ACC112 (cell line): Measurements from ENCODE around the gene OPRL1.
"Not testable (repeated sequence)": the region's sequence is repeated elsewhere in the genome, so short reads cannot be mapped to it uniquely, and the experiment has no call there.

Experiments
- H2AFZ ChIP-seq: fragments of 200-600 bp; sonication (generic); one replicate; pipeline ENCODE4 v1.6.0; 2017; ENCODE audit warnings: antibody characterized with exemption, low read length; ENCODE audit not compliant: unreplicated experiment
- H3K27ac ChIP-seq: fragments of 200-600 bp; sonication (generic); 2 replicates; pipeline ENCODE4 v1.5.1; 2014; ENCODE audit warnings: low read depth, mild to moderate bottlenecking, antibody characterized with exemption, low read length, moderate library complexity
- H3K27me3 ChIP-seq: fragments of 200-600 bp; sonication (generic); 2 replicates; pipeline ENCODE4 v1.6.1; 2014; ENCODE audit warnings: mild to moderate bottlenecking, antibody characterized with exemption, low read length, moderate library complexity, mixed read lengths; ENCODE audit not compliant: insufficient read depth
- H3K36me3 ChIP-seq: fragments of 200-600 bp; sonication (generic); 2 replicates; pipeline ENCODE4 v1.6.1; 2016; ENCODE audit warnings: mild to moderate bottlenecking, antibody characterized with exemption, low read length, moderate library complexity, mixed read lengths; ENCODE audit not compliant: insufficient read depth
- H3K4me1 ChIP-seq: fragments of 200-600 bp; sonication (generic); one replicate; pipeline ENCODE4 v1.6.1; 2016; ENCODE audit warnings: low read length, mixed read lengths; ENCODE audit not compliant: insufficient read depth, unreplicated experiment, control insufficient read depth
- H3K4me3 ChIP-seq: fragments of 200-600 bp; sonication (generic); 2 replicates; pipeline ENCODE4 v1.5.1; 2014; ENCODE audit warnings: mild to moderate bottlenecking, low read depth, low read length
- H3K79me2 ChIP-seq: fragments of 200-600 bp; sonication (generic); one replicate; pipeline ENCODE4 v1.6.0; 2016; ENCODE audit warnings: low read length; ENCODE audit not compliant: control insufficient read depth, unreplicated experiment, insufficient read depth

The OPRL1 gene

GRCh38 chr20:64082820-64083377 lies 3.0 kb downstream of the OPRL1 start:
- Histone ChIP-seq H3K4me3 (peak overlapping the region; percentile 48), H3K36me3 (no peaks in the 10 kb centered on the region), H3K4me1 (peaks cover 23% of the 10 kb centered on the region), H3K27ac (no peak overlapping the region), H2AFZ (no peak overlapping the region), H3K27me3 (peaks cover 32% of the 10 kb centered on the region), H3K79me2 (peaks cover 4% of the 10 kb centered on the region)

DNA sequence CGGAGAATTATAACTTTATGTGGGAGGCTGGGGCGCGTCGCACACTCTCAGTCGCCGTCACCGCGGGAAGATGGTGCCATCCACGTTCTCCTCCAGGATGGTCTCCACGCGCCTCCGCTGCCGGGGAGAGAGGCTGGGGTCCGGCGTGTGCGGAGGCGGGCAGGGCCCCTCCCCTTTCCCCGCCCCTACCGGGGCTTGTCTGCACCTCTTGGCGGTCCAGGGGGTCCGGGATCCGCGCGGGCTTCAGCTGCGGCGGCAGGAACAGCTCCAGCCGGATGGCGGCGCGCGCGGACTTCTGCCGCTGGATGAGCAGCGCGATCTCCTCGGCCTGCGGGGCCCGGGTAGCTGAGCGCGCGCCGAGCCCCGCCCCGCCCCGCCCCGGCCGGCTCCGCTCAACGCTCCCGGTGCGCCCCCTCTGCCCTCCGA lies 3.5 kb downstream of the OPRL1 start:
- Histone ChIP-seq H2AFZ (peak overlapping the region; percentile 53), H3K27me3 (peaks cover 32% of the 10 kb centered on the region), H3K36me3 (no peaks in the 10 kb centered on the region), H3K27ac (no peak overlapping the region), H3K79me2 (no peaks in the 10 kb centered on the region), H3K4me1 (peaks cover 18% of the 10 kb centered on the region), H3K4me3 (peak overlapping the region; percentile 48)

- Histone ChIP-seq H2AFZ (peak within 1 kb of the TSS; percentile 53), H3K27ac (no peak within 1 kb of the TSS), H3K4me1 (peaks cover 11% of the 10 kb centered on the region), H3K36me3 (no peaks in the 10 kb centered on the region), H3K27me3 (peaks cover 32% of the 10 kb centered on the region), H3K79me2 (no peaks in the 10 kb centered on the region), H3K4me3 (peak within 1 kb of the TSS; percentile 48)
These were observed 4.2 kb downstream of the OPRL1 start, which contains the start of gene LKAAEAR1 for GRCh38 chr20:64083804-64084684. TSS of gene LKAAEAR1 (minus strand) at chr20:64084398. CDS start at chr20:64084219, 179 bp downstream.

- peaks cover 11% of the 10 kb centered on the region for H3K4me1 ChIP-seq
- no peaks in the 10 kb centered on the region for H3K36me3 ChIP-seq
- no peaks in the 10 kb centered on the region for H3K79me2 ChIP-seq
- H3K27me3 ChIP-seq = peaks cover 32% of the 10 kb centered on the region
- no peak overlapping the region for H3K4me3 ChIP-seq
- no peak overlapping the region for H2AFZ ChIP-seq
- no peak overlapping the region for H3K27ac ChIP-seq
These were observed 4.8 kb downstream of the OPRL1 start for GRCh38 chr20:64084685-64085152.

DNA sequence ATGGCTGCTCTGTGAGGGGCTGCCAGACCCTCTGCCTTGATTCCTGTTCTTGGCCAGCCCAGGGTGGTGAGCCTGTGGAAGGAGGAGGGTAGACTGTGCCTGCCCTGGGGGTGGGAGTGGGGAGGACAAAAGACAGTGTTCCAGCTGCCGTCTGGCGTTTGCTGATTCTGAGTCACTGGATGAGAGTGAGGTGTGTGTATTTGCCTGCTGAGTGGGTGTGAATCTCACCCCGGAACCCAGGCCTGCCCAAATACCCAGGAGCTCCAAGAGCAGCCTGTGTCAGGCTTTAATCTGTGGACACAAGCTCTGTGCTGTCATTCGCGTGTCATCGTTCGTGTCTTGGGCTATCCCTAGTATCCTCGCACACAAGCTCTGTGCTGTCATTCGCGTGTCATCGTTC lies 6.9 kb downstream of the OPRL1 start:
- H3K4me3 ChIP-seq = no peak overlapping the region
- peaks cover 32% of the 10 kb centered on the region for H3K27me3 ChIP-seq
- no peak overlapping the region for H2AFZ ChIP-seq
- H3K36me3 ChIP-seq = no peaks in the 10 kb centered on the region
- H3K79me2 ChIP-seq = no peaks in the 10 kb centered on the region
- H3K4me1 ChIP-seq = peaks cover 4% of the 10 kb centered on the region
- H3K27ac ChIP-seq = no peak overlapping the region

DNA sequence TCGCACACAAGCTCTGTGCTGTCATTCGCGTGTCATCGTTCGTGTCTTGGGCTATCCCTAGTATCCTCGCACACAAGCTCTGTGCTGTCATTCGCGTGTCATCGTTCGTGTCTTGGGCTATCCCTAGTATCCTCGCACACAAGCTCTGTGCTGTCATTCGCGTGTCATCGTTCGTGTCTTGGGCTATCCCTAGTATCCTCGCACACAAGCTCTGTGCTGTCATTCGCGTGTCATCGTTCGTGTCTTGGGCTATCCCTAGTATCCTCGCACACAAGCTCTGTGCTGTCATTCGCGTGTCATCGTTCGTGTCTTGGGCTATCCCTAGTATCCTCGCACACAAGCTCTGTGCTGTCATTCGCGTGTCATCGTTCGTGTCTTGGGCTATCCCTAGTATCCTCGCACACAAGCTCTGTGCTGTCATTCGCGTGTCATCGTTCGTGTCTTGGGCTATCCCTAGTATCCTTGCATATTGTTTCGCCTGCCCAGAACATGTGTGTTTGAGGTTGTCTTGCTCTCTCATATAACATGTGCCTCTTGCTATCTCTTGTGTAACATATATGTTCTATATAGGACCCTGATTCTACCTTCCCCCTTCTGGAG lies 7.4 kb downstream of the OPRL1 start:
- not testable (repeated sequence) for H3K4me1 ChIP-seq, H3K79me2 ChIP-seq, H2AFZ ChIP-seq, H3K27ac ChIP-seq, H3K36me3 ChIP-seq, H3K4me3 ChIP-seq
- peaks cover 32% of the 10 kb centered on the region for H3K27me3 ChIP-seq

- H3K27me3 ChIP-seq = peaks cover 32% of the 10 kb centered on the region
- not testable (repeated sequence) for H3K27ac ChIP-seq, H3K4me3 ChIP-seq, H3K4me1 ChIP-seq, H3K36me3 ChIP-seq, H2AFZ ChIP-seq, H3K79me2 ChIP-seq
These were observed 8.7 kb downstream of the OPRL1 start for GRCh38 chr20:64088586-64088985.

DNA sequence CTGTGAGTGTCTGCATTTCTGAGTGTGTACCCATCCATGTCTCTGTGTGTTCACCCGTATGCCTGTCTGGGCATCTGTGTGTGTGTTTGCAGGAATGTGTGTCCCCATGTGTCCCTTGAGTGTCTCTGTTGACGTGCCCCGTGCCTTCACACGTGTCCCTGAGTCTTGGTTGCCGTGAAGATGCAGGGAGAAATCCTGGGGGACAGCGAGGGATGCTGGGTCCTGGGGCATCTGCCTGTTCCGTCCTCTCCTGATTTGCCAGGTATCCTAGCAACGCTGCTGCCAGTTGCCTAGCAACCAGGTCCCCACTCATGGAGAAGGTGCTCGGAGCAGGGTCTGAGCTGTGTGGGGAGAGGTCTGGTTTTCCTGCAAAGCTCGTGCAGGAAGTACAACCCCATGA lies 10.3 kb downstream of the OPRL1 start:
- Histone ChIP-seq H3K4me3 (no peak overlapping the region), H3K4me1 (no peaks in the 10 kb centered on the region), H3K79me2 (no peaks in the 10 kb centered on the region), H2AFZ (no peak overlapping the region), H3K27ac (no peak overlapping the region), H3K36me3 (no peaks in the 10 kb centered on the region), H3K27me3 (peaks cover 17% of the 10 kb centered on the region)

DNA sequence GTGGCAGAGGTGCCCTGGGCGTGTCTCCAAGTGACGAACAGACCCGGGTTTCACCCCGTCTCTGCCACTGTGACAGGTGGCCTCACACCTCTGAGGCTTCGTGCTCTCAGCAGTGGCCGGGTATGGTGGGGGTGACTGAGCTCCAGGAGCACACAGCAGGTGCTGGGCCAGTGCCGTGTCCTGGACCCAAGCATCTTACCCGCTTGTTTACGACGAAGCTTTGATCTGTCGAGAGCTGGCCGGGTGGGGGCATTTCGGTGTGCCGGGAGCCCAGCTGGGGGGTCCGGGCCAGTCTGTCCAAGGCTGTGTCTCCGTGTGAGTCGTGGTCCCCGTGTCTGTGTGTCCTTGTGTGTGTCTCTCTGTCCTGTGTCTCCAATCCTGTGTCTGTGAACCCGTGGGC lies 11.5 kb downstream of the OPRL1 start:
- no peak overlapping the region for H2AFZ ChIP-seq
- no peaks in the 10 kb centered on the region for H3K36me3 ChIP-seq
- no peaks in the 10 kb centered on the region for H3K4me1 ChIP-seq
- no peak overlapping the region for H3K4me3 ChIP-seq
- no peak overlapping the region for H3K27ac ChIP-seq
- peaks cover 5% of the 10 kb centered on the region for H3K27me3 ChIP-seq
- H3K79me2 ChIP-seq = no peaks in the 10 kb centered on the region

DNA sequence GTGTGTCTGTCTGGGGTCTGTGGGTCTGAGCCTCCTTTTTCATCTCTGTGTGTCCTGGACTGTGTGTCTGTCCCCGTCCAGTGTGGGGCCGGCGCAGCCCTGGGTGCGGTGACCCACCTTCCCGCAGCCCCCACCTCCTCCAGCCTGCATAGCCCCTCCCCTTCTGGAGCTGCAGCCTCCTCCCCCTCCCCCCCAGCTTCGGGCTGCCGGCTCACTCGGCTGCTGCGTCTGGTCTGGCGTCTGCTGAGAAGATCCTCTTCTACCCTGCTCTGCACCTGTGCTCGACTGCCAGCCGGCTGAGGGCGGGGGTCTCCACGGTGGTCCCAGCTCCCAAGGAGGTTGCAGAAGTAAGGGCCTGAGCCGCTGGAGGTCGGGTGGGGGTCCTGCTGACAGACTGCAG lies 11.9 kb downstream of the OPRL1 start:
- no peak overlapping the region for H3K27ac ChIP-seq
- H3K4me1 ChIP-seq = no peaks in the 10 kb centered on the region
- no peak overlapping the region for H2AFZ ChIP-seq
- H3K27me3 ChIP-seq = peaks cover 1% of the 10 kb centered on the region; the same call in 1 of the 2 replicates
- H3K36me3 ChIP-seq = no peaks in the 10 kb centered on the region
- H3K4me3 ChIP-seq = no peak overlapping the region
- H3K79me2 ChIP-seq = no peaks in the 10 kb centered on the region
